A673 (cell line): ENCODE results near the gene NABP1. TPM values are rescaled to one million over a fixed set of nuclear protein-coding genes. Genes with fewer than 3 reads are reported as not detected.

Source experiments
- BruUV-seq: library from RNA; stranded (reverse); fragments of 400-500 nt; replicated peaks from 2 replicates; lab custom pipeline; 2021; lab: Mats Ljungman, UMichigan
- CTCF ChIA-PET: fragments of 300-600 bp; sonication (Branson Sonifier 250); formaldehyde crosslinking; loops from one replicate; lab custom pipeline; 2022; ENCODE audit warnings: antibody characterized with exemption; lab: Charles Lee
- POLR2A ChIA-PET: fragments of 300-600 bp; sonication (Branson Sonifier 250); formaldehyde crosslinking; loops from one replicate; lab custom pipeline; 2022; ENCODE audit warnings: antibody characterized with exemption; ENCODE audit not compliant: low non-redundant PET; lab: Charles Lee
- DNase-seq: peaks from one replicate; pipeline ENCODE4 v3.0.0-alpha.2; 2015; ENCODE audit warnings: low spot score
- H3K27ac ChIP-seq: fragments of 200-600 bp; sonication (generic); 2 replicates; pipeline ENCODE4 v1.5.1; 2016; ENCODE audit warnings: mixed run types, low read depth, mild to moderate bottlenecking, mixed read lengths, antibody characterized with exemption, low read length; ENCODE audit not compliant: poor library complexity, severe bottlenecking
- H3K27me3 ChIP-seq: fragments of 200-600 bp; sonication (generic); replicated peaks from 2 replicates; pipeline ENCODE4 v1.6.1; 2017; ENCODE audit warnings: mixed run types, low read depth, mild to moderate bottlenecking, mixed read lengths, antibody characterized with exemption, low read length; ENCODE audit not compliant: insufficient read depth, poor library complexity
- H3K36me3 ChIP-seq: fragments of 200-600 bp; sonication (generic); 2 replicates; pipeline ENCODE4 v1.6.1; 2016; ENCODE audit warnings: mixed run types, mild to moderate bottlenecking, mixed read lengths, antibody characterized with exemption, low read length; ENCODE audit not compliant: insufficient read depth, poor library complexity, severe bottlenecking
- H3K4me1 ChIP-seq: fragments of 200-600 bp; sonication (generic); 2 replicates; pipeline ENCODE4 v1.6.1; 2017; ENCODE audit warnings: mixed run types, mild to moderate bottlenecking, mixed read lengths, antibody characterized with exemption, low read length; ENCODE audit not compliant: insufficient read depth, poor library complexity, severe bottlenecking
- H3K4me3 ChIP-seq: fragments of 200-600 bp; sonication (generic); 2 replicates; pipeline ENCODE4 v1.5.1; 2016; ENCODE audit warnings: low read depth, mixed run types, mild to moderate bottlenecking, mixed read lengths, low read length; ENCODE audit not compliant: poor library complexity, severe bottlenecking
- H3K9me3 ChIP-seq: fragments of 200-600 bp; sonication (generic); 2 replicates; pipeline ENCODE4 v1.6.1; 2016; ENCODE audit warnings: mixed run types, low read depth, mild to moderate bottlenecking, mixed read lengths, antibody characterized with exemption, low read length; ENCODE audit not compliant: poor library complexity, severe bottlenecking
- EZH2 ChIP-seq: fragments of 200-600 bp; sonication (generic); IDR thresholded peaks from 2 replicates; pipeline ENCODE4 v1.6.1; 2017; ENCODE audit warnings: borderline replicate concordance, low read depth, mild to moderate bottlenecking, mixed read lengths, antibody characterized with exemption, low read length; ENCODE audit not compliant: poor library complexity, severe bottlenecking
- intact Hi-C: fragments of 100-400 bp; cut with micrococcal nuclease; formaldehyde crosslinking; loops from one replicate; pipeline ENCODE4 v1.10.0; 2022; ENCODE audit not compliant: unreplicated experiment
- total RNA-seq: library from RNA; stranded (reverse); gene quantifications from 2 replicates; pipeline ENCODE4 v1.2.3, GENCODE V29; 2021
- TF ChIP-seq, protein P1 (sequence below): fragments of 300-800, 200-600 bp; sonication (generic); conservative IDR thresholded peaks from 2 replicates; pipeline ENCODE4 v1.5.1; 2017; ENCODE audit warnings: low read depth, mild to moderate bottlenecking, antibody characterized with exemption, low read length, moderate library complexity, mixed read lengths

Gene NABP1
- total RNA-seq, 1 experiment from 2014 or later, result 38.4 TPM

DNA sequence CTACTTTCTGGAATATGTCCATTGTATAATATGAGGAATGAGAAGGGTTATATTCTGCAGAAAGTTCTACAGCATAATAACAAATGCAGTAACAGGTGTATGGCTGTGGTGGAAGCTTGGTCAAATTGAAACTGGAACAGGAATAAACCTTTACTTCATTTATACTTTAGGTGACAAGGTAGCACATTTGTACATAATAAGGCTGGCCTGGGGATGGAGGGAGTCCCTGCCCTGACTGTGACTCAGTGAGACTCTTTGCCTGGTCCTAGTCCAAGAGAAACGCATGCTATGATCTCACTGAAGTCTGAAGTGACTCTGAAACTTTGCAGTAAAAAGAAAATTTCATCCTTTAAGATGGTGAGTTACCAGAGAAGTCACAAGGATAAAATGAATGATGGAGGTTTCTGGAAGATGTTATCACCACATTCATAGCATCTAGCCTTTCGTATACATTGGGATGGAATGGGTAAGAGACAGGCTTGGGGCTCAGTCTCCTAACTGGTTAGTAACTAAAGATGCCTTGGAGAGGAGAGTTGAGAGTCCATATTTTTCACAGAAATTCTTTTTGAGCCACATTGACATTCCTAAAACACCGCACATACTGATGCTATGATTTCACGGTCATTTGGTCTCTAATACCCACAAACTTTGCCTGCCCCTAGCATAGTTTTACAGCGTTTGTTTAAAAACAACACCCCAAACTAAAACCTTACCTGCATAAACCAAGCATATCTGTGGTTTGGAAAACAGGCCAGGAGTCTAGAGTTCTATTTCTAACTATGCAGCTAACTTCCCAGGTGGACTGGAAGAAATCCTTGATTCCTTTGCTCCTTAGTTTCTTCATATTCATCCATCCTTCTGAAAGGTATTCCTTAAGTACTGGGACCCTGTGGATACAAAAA, 42.4 kb upstream of the NABP1 start:
- H3K27ac ChIP-seq, result no peak overlapping the region
- BruUV-seq, result no TSS peak
- H3K27me3 ChIP-seq, result no peaks in the 10 kb centered on the region
- no peak overlapping the region for H3K4me3 ChIP-seq
- ChIA-PET CTCF (no interaction called here), POLR2A (no interaction called here)
- H3K9me3 ChIP-seq, result no peaks in the 10 kb centered on the region
- no peak for DNase-seq
- TF ChIP-seq, protein P1, sequence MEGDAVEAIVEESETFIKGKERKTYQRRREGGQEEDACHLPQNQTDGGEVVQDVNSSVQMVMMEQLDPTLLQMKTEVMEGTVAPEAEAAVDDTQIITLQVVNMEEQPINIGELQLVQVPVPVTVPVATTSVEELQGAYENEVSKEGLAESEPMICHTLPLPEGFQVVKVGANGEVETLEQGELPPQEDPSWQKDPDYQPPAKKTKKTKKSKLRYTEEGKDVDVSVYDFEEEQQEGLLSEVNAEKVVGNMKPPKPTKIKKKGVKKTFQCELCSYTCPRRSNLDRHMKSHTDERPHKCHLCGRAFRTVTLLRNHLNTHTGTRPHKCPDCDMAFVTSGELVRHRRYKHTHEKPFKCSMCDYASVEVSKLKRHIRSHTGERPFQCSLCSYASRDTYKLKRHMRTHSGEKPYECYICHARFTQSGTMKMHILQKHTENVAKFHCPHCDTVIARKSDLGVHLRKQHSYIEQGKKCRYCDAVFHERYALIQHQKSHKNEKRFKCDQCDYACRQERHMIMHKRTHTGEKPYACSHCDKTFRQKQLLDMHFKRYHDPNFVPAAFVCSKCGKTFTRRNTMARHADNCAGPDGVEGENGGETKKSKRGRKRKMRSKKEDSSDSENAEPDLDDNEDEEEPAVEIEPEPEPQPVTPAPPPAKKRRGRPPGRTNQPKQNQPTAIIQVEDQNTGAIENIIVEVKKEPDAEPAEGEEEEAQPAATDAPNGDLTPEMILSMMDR, result no peak
- no peak for TF ChIP-seq EZH2
- peaks cover 22% of the 10 kb centered on the region for H3K4me1 ChIP-seq
- no peaks in the 10 kb centered on the region for H3K36me3 ChIP-seq
- intact Hi-C loops, result no loop called here

DNA sequence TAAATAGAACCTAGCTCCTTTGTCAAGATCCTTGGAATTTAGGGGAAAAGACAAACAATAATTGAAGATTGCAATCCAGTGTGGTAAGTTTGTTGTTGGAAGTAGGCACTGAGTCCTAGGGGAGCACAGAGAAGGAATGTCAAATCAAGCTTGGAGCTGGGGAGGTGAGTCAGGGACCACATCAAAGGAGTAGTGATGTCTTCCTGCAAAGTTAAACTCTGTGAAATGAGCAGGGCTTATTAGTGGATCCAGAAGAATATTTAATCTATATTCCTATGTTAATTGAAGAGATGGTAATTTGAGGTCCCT, 41.7 kb upstream of the NABP1 start:
- no peak overlapping the region for H3K27ac ChIP-seq

DNA sequence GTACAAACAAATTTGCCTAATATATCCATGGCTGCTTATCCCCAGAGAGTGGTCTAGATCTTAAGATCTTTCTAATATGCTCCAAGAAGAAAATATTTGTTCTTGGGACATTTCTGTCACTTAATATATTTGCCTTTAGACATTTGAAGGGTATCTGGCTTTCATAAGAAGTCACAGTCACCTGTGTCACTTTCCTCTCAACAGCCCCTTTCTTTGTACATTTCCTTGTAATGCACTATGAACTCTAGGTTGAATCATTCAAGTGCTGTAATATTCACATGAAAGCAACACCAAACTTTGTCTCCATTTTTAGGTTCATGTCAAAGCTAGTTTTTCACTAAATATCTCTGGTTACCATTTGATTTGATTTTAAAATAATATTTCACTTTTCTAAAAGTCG, 41.4 kb upstream of the NABP1 start:
- Histone ChIP-seq H3K4me3 (no peak overlapping the region), H3K27ac (no peak overlapping the region), H3K36me3 (no peaks in the 10 kb centered on the region), H3K4me1 (peaks cover 20% of the 10 kb centered on the region), H3K9me3 (no peaks in the 10 kb centered on the region), H3K27me3 (no peaks in the 10 kb centered on the region)
- intact Hi-C loops, result no loop called here
- ChIA-PET POLR2A (no interaction called here), CTCF (no interaction called here)
- no peak for DNase-seq
- TF ChIP-seq EZH2, result no peak
- TF ChIP-seq, protein P1, result no peak
- no TSS peak for BruUV-seq

More for the DNA sequence above, 41.7 kb upstream of the NABP1 start:
- ChIA-PET CTCF (no interaction called here), POLR2A (no interaction called here)
- no TSS peak for BruUV-seq
- no peaks in the 10 kb centered on the region for H3K27me3 ChIP-seq
- DNase-seq, result no peak
- TF ChIP-seq, protein P1, result no peak
- TF ChIP-seq EZH2, result no peak
- intact Hi-C loops, result no loop called here
- no peaks in the 10 kb centered on the region for H3K36me3 ChIP-seq
- H3K4me1 ChIP-seq, result peaks cover 22% of the 10 kb centered on the region
- no peak overlapping the region for H3K4me3 ChIP-seq
- H3K9me3 ChIP-seq, result no peaks in the 10 kb centered on the region
